Astrocyte of the spinal cord (primary cell): Measurements from ENCODE around the gene AP1S1.

Experiments
- DNase-seq: peaks from one replicate; pipeline ENCODE4 v3.0.0; 2011; ENCODE audit warnings: low read depth, low spot score
- H3K4me3 ChIP-seq: 2 replicates; pipeline ENCODE4 v1.5.1; 2011; ENCODE audit warnings: low read depth, mild to moderate bottlenecking, low read length, moderate library complexity
- in situ Hi-C: cut with HindIII; loops from 2 replicates; pipeline ENCODE4 v1.10.0; 2017; ENCODE audit warnings: low sequenced_read_pairs
- TF ChIP-seq, protein P1 (sequence below): IDR thresholded peaks from 2 replicates; pipeline ENCODE4 v1.5.1; 2012; ENCODE audit warnings: low read depth, mild to moderate bottlenecking, low read length, inconsistent platforms

AP1S1 gene

GRCh38 chr7:101162551-101163278 lies 8.4 kb downstream of the AP1S1 start:
- DNase-seq = peak; percentile 34
- in situ Hi-C loops = no loop called here
- TF ChIP-seq, protein P1, sequence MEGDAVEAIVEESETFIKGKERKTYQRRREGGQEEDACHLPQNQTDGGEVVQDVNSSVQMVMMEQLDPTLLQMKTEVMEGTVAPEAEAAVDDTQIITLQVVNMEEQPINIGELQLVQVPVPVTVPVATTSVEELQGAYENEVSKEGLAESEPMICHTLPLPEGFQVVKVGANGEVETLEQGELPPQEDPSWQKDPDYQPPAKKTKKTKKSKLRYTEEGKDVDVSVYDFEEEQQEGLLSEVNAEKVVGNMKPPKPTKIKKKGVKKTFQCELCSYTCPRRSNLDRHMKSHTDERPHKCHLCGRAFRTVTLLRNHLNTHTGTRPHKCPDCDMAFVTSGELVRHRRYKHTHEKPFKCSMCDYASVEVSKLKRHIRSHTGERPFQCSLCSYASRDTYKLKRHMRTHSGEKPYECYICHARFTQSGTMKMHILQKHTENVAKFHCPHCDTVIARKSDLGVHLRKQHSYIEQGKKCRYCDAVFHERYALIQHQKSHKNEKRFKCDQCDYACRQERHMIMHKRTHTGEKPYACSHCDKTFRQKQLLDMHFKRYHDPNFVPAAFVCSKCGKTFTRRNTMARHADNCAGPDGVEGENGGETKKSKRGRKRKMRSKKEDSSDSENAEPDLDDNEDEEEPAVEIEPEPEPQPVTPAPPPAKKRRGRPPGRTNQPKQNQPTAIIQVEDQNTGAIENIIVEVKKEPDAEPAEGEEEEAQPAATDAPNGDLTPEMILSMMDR = no peak
- H3K4me3 ChIP-seq = peak overlapping the region; percentile 27

GRCh38 chr7:101163279-101164070 lies 9.2 kb downstream of the AP1S1 start:
- in situ Hi-C loops = no loop called here
- no peak for DNase-seq
- TF ChIP-seq, protein P1 = no peak
- H3K4me3 ChIP-seq = peak overlapping the region; percentile 27

- no peak overlapping the region for H3K4me3 ChIP-seq
- DNase-seq = peak; percentile 59
- in situ Hi-C loops = no loop called here
- TF ChIP-seq, protein P1 = no peak
Observed at GRCh38 chr7:101164071-101164840, 10.0 kb downstream of the AP1S1 start.

DNA sequence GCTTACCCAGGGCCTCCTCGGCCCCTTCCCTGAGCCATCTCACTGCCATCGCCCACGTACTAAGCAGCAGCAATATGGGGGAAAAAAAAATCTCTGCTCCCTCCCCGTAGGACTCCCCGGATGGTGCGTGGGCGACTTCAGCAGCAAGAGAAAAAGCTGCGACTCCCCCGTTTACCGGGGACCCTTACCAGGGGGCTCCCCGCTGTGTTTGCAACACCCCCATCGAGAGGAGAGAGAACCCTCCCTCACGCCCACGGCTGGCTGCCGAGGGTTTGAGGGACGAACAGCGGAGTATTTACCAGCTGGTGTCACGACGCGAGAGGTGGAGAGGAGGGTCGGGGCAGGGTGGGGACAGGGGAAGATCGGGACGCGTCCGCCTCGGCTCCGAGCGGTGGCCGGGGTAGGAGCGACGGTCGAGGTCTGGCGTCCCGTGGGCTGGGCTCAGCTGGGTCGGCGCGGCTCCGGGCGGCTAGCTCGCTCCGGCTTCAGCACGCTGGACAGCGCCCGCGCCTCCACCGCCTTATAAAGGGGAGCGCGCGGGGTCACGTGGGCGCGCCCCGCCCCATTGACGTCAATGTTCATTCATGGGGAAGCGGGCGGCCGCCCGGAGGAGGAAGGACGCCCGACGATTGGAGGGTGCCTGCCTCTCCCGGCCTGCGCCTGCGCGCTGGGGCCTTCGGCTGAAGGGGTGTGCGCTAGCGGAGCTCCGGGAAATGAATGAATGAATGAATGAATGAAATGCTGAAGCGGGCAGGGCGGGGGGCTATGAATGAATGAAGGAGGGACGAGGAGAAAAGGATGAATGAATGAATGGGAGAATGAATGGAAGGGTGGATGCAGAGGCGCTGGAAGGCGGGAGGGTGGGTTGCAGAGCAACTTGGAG lies 11.0 kb downstream of the AP1S1 start, which contains the start of gene VGF:
TSS of gene VGF (minus strand) at position 495 of the 883 bp plus-strand sequence. CDS start 726 bp downstream, outside the sequence.
- H3K4me3 ChIP-seq = peak within 1 kb of the TSS; percentile 15
- peak; percentile 93 for DNase-seq
- TF ChIP-seq, protein P1 = no peak
- in situ Hi-C loops = no loop called here

GRCh38 chr7:101165958-101166647 lies 11.8 kb downstream of the AP1S1 start:
- peak overlapping the region; percentile 15 for H3K4me3 ChIP-seq
- in situ Hi-C loops = no loop called here
- DNase-seq = no peak
- TF ChIP-seq, protein P1 = no peak
